AG09319 (cell line): ENCODE results near the gene TST.

Source experiments
- DNase-seq: peaks from one replicate; pipeline ENCODE4 v3.0.0-alpha.2; 2010; ENCODE audit warnings: low read depth; ENCODE audit errors: extremely low read depth
- CTCF ChIP-seq: IDR thresholded peaks from 2 replicates; pipeline ENCODE4 v1.5.1; 2011; ENCODE audit warnings: low read depth, mild to moderate bottlenecking, inconsistent platforms, low read length, moderate library complexity

The TST gene

GRCh38 chr22:37039466-37039865, 20.2 kb upstream of the TST start:
- DNase-seq, result no peak
- TF ChIP-seq CTCF, result no peak

GRCh38 chr22:37037669-37038068, 18.4 kb upstream of the TST start:
- no peak for TF ChIP-seq CTCF
- DNase-seq, result no peak

GRCh38 chr22:37036655-37037377, 17.6 kb upstream of the TST start:
- DNase-seq, result no peak
- TF ChIP-seq CTCF, result no peak

- DNase-seq, result no peak
- no peak for TF ChIP-seq CTCF
Observed at GRCh38 chr22:37033605-37034430, 14.6 kb upstream of the TST start.

- no peak for TF ChIP-seq CTCF
- peak; percentile 52 for DNase-seq
Observed at GRCh38 chr22:37032535-37033460, 13.6 kb upstream of the TST start.

- DNase-seq, result no peak
- TF ChIP-seq CTCF, result no peak
Observed at GRCh38 chr22:37032134-37032534, 12.9 kb upstream of the TST start.
